Activated T-cell treated with anti-CD3 and anti-CD28 coated beads for 4 hours (primary cell): Measurements from ENCODE around the gene ADSS2.

Experiments used
- DNase-seq: peaks from one replicate; pipeline ENCODE4 v3.0.0-alpha.2; 2020

Gene ADSS2

DNA sequence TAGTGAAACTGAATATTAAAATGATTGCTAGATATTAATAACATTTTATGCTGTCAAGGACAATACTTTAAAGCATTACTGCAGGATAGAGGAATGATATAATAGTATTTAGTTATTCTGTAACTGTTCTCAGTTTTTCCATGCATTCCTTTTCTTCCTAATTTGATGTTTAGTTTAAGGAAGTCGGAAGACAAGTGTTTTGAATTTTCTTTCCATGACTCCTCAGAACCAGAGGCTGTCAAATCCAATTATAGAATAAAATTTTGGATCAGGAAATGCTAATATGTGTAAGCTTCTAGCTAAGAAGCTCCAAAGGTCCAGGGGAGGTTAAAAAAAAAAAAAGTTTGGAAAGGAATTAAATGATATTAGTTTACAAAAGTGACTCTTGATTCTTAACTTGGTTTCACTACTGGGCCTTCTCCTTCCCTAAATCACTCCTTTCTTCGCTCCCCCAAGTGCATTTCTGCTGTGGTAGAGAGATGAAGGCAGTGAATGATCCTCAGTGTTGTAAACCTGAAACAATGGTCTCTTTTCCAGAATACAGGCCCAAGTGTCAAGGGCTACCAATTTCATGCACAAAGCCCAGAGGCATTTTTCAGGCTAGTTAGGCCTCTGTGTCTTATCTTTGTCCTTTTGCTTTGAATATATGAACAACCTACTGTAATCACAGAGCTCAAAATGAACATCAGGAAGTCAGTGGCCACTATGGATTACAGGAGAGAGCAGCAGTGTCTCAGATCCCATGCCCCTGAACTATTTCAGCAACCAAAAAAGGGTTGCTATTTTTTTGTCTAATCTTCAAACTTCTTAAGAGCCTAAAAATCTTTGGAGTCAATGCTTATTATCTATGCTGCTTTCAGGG, 6.2 kb downstream of the ADSS2 start:
- DNase-seq, result no peak

GRCh38 chr1:244444854-244445253, 6.9 kb downstream of the ADSS2 start:
- DNase-seq, result no peak

GRCh38 chr1:244442850-244443249, 8.9 kb downstream of the ADSS2 start:
- no peak for DNase-seq

GRCh38 chr1:244439391-244440032, 12.2 kb downstream of the ADSS2 start:
- DNase-seq, result no peak

- no peak for DNase-seq
Measured at GRCh38 chr1:244437086-244437468, 14.6 kb downstream of the ADSS2 start.

GRCh38 chr1:244436336-244437085, 15.2 kb downstream of the ADSS2 start:
- no peak for DNase-seq

GRCh38 chr1:244435562-244436205, 16.0 kb downstream of the ADSS2 start:
- DNase-seq, result no peak

DNA sequence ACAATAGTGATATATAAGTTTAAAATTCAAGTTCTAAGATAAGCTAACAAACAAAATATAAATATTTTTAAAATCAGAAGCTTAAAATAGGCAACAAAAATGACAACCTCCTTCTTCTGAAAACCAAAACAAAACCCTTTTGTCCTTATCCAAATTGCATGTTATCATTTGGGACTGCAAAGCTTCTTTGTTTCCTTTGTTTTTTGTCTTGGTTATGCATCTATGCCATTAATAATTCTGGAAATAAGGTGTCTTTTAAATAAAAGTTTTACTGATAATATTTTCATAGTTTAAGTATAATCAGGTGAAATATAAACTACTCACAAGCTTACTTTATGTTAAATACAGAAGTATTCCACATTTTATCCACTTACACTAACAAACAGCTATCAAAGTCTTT, 20.5 kb downstream of the ADSS2 start:
- no peak for DNase-seq

- no peak for DNase-seq
Measured at GRCh38 chr1:244429818-244430217, 21.9 kb downstream of the ADSS2 start.

GRCh38 chr1:244427647-244428046, 24.1 kb downstream of the ADSS2 start:
- no peak for DNase-seq

- no peak for DNase-seq
Measured at GRCh38 chr1:244424649-244425334, 26.9 kb downstream of the ADSS2 start.

DNA sequence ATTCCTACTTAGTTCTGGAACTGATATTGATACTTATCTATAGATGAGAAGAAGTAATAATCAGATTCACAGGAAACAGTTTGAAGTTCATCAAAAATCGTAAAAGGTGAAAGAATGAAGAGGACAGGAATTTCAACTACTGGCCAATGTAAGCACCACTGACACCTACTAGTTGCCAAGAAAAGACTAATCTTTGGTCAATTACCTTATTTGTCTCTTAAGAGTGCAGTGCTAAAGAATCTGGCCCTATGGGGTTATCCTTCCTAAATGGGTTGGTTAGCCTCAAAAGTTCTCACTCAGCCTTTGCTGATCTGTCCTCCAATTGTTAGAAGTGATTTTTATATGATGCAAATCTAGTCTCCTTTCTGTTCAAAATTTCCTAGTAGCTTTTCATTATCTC, 29.5 kb downstream of the ADSS2 start:
- no peak for DNase-seq

GRCh38 chr1:244419024-244419423, 32.7 kb downstream of the ADSS2 start:
- no peak for DNase-seq

- DNase-seq, result no peak
Measured at GRCh38 chr1:244414543-244414942, 37.2 kb downstream of the ADSS2 start.

DNA sequence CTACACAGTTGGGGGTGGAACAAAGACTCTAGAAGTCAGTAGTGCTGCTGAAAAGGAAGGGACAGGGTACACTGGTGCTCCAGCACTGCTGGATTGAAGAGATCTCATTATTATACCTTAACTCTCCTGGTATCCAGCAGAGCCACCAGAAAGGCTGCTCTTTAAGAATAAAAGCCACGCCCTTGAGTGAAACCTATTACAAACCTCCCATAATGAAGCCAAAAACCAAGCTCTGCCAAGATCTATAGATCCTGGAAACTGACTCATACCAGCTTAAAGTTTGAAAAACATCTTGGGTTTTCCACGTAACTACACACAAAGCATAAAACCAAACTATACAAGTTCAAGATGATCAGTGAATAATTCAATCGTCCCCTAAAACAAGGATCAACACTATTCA, 38.0 kb downstream of the ADSS2 start:
- no peak for DNase-seq

GRCh38 chr1:244412176-244412575, 39.5 kb downstream of the ADSS2 start:
- no peak for DNase-seq

DNA sequence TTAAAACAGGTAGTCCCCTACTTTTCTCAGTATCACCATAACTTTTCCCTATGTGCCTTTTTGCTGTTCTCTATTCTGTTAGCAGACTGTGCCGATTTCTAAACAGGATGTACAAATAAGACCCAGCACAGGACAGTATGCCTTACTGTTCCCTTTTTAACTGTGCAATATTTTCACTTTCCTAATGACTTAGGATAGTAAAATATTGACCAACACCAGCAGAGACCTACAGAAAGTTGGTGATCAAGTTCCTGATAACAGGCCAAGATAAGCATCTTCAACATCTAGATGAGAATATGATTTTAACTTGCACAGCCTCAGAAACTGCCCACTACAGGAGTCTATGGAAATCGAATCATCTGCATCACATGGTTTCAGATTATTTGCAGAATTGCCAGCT, 42.0 kb downstream of the ADSS2 start:
- no peak for DNase-seq

GRCh38 chr1:244406337-244406736, 45.4 kb downstream of the ADSS2 start:
- DNase-seq, result no peak

GRCh38 chr1:244405856-244406255, 45.9 kb downstream of the ADSS2 start:
- DNase-seq, result no peak

DNA sequence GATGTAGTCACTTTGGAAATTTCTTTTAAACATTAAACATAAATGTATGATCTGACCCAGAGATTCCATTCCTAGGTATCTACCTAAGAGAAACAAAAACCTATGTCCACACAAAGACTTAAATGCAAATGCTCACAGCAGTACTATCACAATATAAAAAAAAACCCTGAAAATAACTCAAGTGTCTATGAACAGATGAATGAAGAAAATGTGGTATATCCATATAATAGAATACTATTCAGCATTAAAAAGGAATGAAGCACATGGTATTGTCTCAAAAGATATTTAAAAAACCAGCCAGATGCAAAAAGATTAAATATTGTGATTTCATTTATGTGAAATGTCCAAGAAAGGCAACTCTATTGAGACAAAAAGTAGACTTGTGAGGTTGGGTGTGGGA, 48.3 kb downstream of the ADSS2 start:
- no peak for DNase-seq

DNA sequence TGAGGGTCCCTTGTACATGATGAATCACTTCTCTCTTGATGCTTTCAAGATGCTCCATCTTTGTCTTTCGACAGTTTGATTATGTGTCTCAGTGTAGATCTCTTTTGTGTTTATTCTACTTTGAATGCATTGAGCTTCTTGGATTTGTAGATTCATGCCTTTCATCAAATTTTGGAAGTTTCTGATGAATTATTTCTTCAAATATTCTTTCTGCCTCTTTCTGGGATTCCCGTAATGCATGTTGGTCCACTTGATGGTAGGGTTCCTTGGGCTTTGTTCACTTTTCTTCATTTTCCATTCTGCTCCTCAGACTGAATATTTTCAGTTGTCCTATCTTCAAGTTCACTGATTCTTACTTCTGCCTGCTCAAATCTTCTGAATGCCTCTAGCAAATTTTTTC, 50.7 kb downstream of the ADSS2 start:
- DNase-seq, result no peak

- DNase-seq, result no peak
Measured at GRCh38 chr1:244397131-244397530, 54.6 kb downstream of the ADSS2 start.

GRCh38 chr1:244395965-244396364, 55.7 kb downstream of the ADSS2 start:
- DNase-seq, result no peak
